Neural cell (in vitro differentiated cells): Measurements from ENCODE around the gene PTPRD. TPM values are rescaled to one million over a fixed set of nuclear protein-coding genes. Genes with fewer than 3 reads are reported as not detected.

Source experiments
- H2AFZ ChIP-seq: fragments of 200-600, 300-800 bp; sonication (generic), shearing (Covaris generic); 2 replicates; pipeline ENCODE4 v1.6.0; 2014; ENCODE audit warnings: low read depth, mild to moderate bottlenecking, antibody characterized with exemption, low read length, moderate library complexity
- H3F3A ChIP-seq: fragments of 200-600 bp; shearing (Covaris generic); 2 replicates; pipeline ENCODE4 v1.6.1; 2016; ENCODE audit warnings: mild to moderate bottlenecking, moderate library complexity, mixed read lengths, antibody characterized with exemption, low read length; ENCODE audit not compliant: insufficient read depth, poor library complexity, severe bottlenecking
- H3K27ac ChIP-seq: fragments of 200-600, 300-800 bp; sonication (generic), shearing (Covaris generic); 2 replicates; pipeline ENCODE4 v1.5.1; 2014; ENCODE audit warnings: mild to moderate bottlenecking, low read length, moderate library complexity
- H3K27me3 ChIP-seq: fragments of 300-800, 200-600 bp; sonication (generic), shearing (Covaris generic); 2 replicates; pipeline ENCODE4 v1.6.0; 2014; ENCODE audit warnings: mild to moderate bottlenecking, low read depth, low read length, moderate library complexity; ENCODE audit not compliant: insufficient read depth
- H3K36me3 ChIP-seq: fragments of 300-800, 200-600 bp; sonication (generic), shearing (Covaris generic); 2 replicates; pipeline ENCODE4 v1.5.1; 2014; ENCODE audit warnings: mild to moderate bottlenecking, antibody characterized with exemption, low read length, moderate library complexity; ENCODE audit not compliant: insufficient read depth
- H3K4me2 ChIP-seq: fragments of 300-800, 200-600 bp; sonication (generic), shearing (Covaris generic); 2 replicates; pipeline ENCODE4 v1.6.0; 2014; ENCODE audit warnings: mild to moderate bottlenecking, low read length
- H3K4me3 ChIP-seq: fragments of 300-800, 200-600 bp; sonication (generic), shearing (Covaris generic); 2 replicates; pipeline ENCODE4 v1.5.1; 2014; ENCODE audit warnings: mild to moderate bottlenecking, low read length, moderate library complexity
- H3K79me2 ChIP-seq: fragments of 200-600 bp; shearing (Covaris generic); replicated peaks from 2 replicates; pipeline ENCODE4 v1.6.0; 2014; ENCODE audit warnings: mild to moderate bottlenecking, low read length, moderate library complexity; ENCODE audit not compliant: insufficient read depth
- H3K9ac ChIP-seq: fragments of 300-800, 200-600 bp; sonication (generic), shearing (Covaris generic); 2 replicates; pipeline ENCODE4 v1.6.1; 2016; ENCODE audit warnings: mild to moderate bottlenecking, low read length, mixed read lengths
- H3K9me2 ChIP-seq: fragments of 200-600 bp; shearing (Covaris generic); 2 replicates; pipeline ENCODE4 v1.6.1; 2016; ENCODE audit warnings: mild to moderate bottlenecking, low read length, mixed read lengths; ENCODE audit not compliant: insufficient read depth
- H3K9me3 ChIP-seq: fragments of 200-600, 300-800 bp; sonication (generic), shearing (Covaris generic); 2 replicates; pipeline ENCODE4 v1.6.1; 2016; ENCODE audit warnings: mild to moderate bottlenecking, mixed run types, low read length, moderate library complexity, mixed read lengths
- H4K20me1 ChIP-seq: fragments of 200-600 bp; shearing (Covaris generic); 2 replicates; pipeline ENCODE4 v1.6.1; 2016; ENCODE audit warnings: mild to moderate bottlenecking, mixed run types; ENCODE audit not compliant: insufficient read depth
- CTCF ChIP-seq: fragments of 450-650 bp; IDR thresholded peaks from 2 replicates; pipeline ENCODE4 v1.5.1; 2014; ENCODE audit warnings: antibody characterized with exemption, mild to moderate bottlenecking, moderate library complexity; ENCODE audit not compliant: poor library complexity, severe bottlenecking
- EP300 ChIP-seq: fragments of 450-650 bp; conservative IDR thresholded peaks from 2 replicates; pipeline ENCODE4 v1.6.1; 2014; ENCODE audit warnings: antibody characterized with exemption, mild to moderate bottlenecking, moderate library complexity; ENCODE audit not compliant: poor library complexity, severe bottlenecking
- EZH2 ChIP-seq: fragments of 200-600, 300-800 bp; shearing (Covaris generic), sonication (generic); IDR thresholded peaks from 2 replicates; pipeline ENCODE4 v1.6.1; 2014; ENCODE audit warnings: antibody characterized with exemption, low read length, borderline replicate concordance, mild to moderate bottlenecking; ENCODE audit not compliant: insufficient read depth, poor library complexity, severe bottlenecking
- MXI1 ChIP-seq: fragments of 450-650 bp; conservative IDR thresholded peaks from 2 replicates; pipeline ENCODE4 v1.6.1; 2014; ENCODE audit warnings: antibody characterized with exemption, mild to moderate bottlenecking; ENCODE audit not compliant: poor library complexity, severe bottlenecking
- POLR2AphosphoS5 ChIP-seq: IDR thresholded peaks from 2 replicates; pipeline ENCODE4 v1.6.1; 2012
- RAD21 ChIP-seq: fragments of 450-650 bp; conservative IDR thresholded peaks from 2 replicates; pipeline ENCODE4 v1.6.1; 2014; ENCODE audit warnings: antibody characterized with exemption, mild to moderate bottlenecking, moderate library complexity
- REST ChIP-seq: IDR thresholded peaks from 2 replicates; pipeline ENCODE4 v1.6.1; 2012; ENCODE audit warnings: borderline replicate concordance
- SMC3 ChIP-seq: fragments of 450-650 bp; conservative IDR thresholded peaks from 2 replicates; pipeline ENCODE4 v1.6.1; 2014; ENCODE audit warnings: antibody characterized with exemption, mild to moderate bottlenecking, moderate library complexity; ENCODE audit not compliant: poor library complexity
- TAF1 ChIP-seq: IDR thresholded peaks from 2 replicates; pipeline ENCODE4 v1.6.1; 2012; ENCODE audit warnings: low read depth
- polyA plus RNA-seq: library from polyadenylated mRNA; depleted of rRNA; stranded (reverse); fragments of >200 nt; gene quantifications from 2 replicates; pipeline ENCODE4 v1.2.3, GENCODE V29; 2014

The PTPRD gene
- polyA plus RNA-seq, 1 donor from 2014 or later, result 143 TPM

GRCh38 chr9:8806150-8806549, 1806.7 kb downstream of the PTPRD start:
- Histone ChIP-seq H3K9me2 (no peaks in the 10 kb centered on the region), H3K36me3 (no peaks in the 10 kb centered on the region), H3K27ac (no peak overlapping the region), H3F3A (no peaks in the 10 kb centered on the region), H3K27me3 (no peaks in the 10 kb centered on the region), H4K20me1 (no peaks in the 10 kb centered on the region), H2AFZ (no peak overlapping the region), H3K4me3 (no peak overlapping the region), H3K9ac (no peak overlapping the region), H3K4me2 (no peak overlapping the region), H3K79me2 (peaks cover 33% of the 10 kb centered on the region), H3K9me3 (no peaks in the 10 kb centered on the region)
- TF ChIP-seq EP300 (no peak), TAF1 (no peak), REST (no peak), POLR2AphosphoS5 (no peak), EZH2 (no peak), SMC3 (no peak), RAD21 (no peak), CTCF (no peak), MXI1 (no peak)

GRCh38 chr9:8804613-8805012, 1808.2 kb downstream of the PTPRD start:
- H3K27ac ChIP-seq, result no peak overlapping the region

More at GRCh38 chr9:8804613-8805012, 1808.2 kb downstream of the PTPRD start:
- Histone ChIP-seq H3K9me2 (no peaks in the 10 kb centered on the region), H2AFZ (no peak overlapping the region), H3F3A (no peaks in the 10 kb centered on the region), H3K4me2 (no peak overlapping the region), H4K20me1 (no peaks in the 10 kb centered on the region), H3K36me3 (no peaks in the 10 kb centered on the region), H3K27me3 (no peaks in the 10 kb centered on the region), H3K9ac (no peak overlapping the region), H3K79me2 (peaks cover 41% of the 10 kb centered on the region), H3K9me3 (no peaks in the 10 kb centered on the region), H3K4me3 (no peak overlapping the region)
- no peak for TF ChIP-seq RAD21
- no peak for TF ChIP-seq REST
- TF ChIP-seq CTCF, result no peak
- TF ChIP-seq EP300, result no peak
- TF ChIP-seq EZH2, result no peak
- no peak for TF ChIP-seq MXI1
- no peak for TF ChIP-seq SMC3
- no peak for TF ChIP-seq POLR2AphosphoS5
- no peak for TF ChIP-seq TAF1
